Measurements from ENCODE around the gene MMP20. TPM values are rescaled to one million over a fixed set of nuclear protein-coding genes. Genes with fewer than 3 reads are reported as not detected.

MMP20 gene
- polyA plus RNA-seq, 1 donor (not counting 4 experiments of a cell fraction or from before 2014, with no cell fraction given): not detected

Other genes with a start within 250 kb of the MMP20 start
- 230 to 408 TPM (median 307 TPM) in 3 replicates for gene TMEM123, start 172.6 kb downstream of the MMP20 start, polyA plus RNA-seq
- 0.61 to 2.2 TPM (median 0.81 TPM) in 3 replicates for gene MMP7, start 94.6 kb downstream of the MMP20 start, polyA plus RNA-seq
- not detected in 3 replicates for gene MMP27, start 80.4 kb upstream of the MMP20 start, polyA plus RNA-seq
- gene MMP8, start 99.6 kb upstream of the MMP20 start, polyA plus RNA-seq: 0.09 to 0.33 TPM in 2 of 3 replicates, not detected in the other
- 19.1 to 45.7 TPM (median 44.4 TPM) in 3 replicates for gene MMP10, start 155.3 kb upstream of the MMP20 start, polyA plus RNA-seq
- 81.5 to 158 TPM (median 107 TPM) in 3 replicates for gene MMP1, start 172.8 kb upstream of the MMP20 start, polyA plus RNA-seq
- 2.4 to 35.1 TPM (median 8.3 TPM) in 3 replicates for gene MMP3, start 218.3 kb upstream of the MMP20 start, polyA plus RNA-seq
- gene MMP12, start 249.7 kb upstream of the MMP20 start, polyA plus RNA-seq: 0.05 to 0.28 TPM in 2 of 3 replicates, not detected in the other